HG03575 (cell line): ENCODE data around the gene SLC36A1.
A peak's percentile ranks its signal among the peaks of the same experiment; 100 is the strongest.

Experiments used
- ATAC-seq: cut with Tn5 transposase; IDR thresholded peaks from one replicate; pipeline ENCODE4 v1.9.1; 2021; ENCODE audit not compliant: unreplicated experiment, insufficient number of reproducible peaks, low FRiP score; ENCODE audit errors: extremely low read depth

The SLC36A1 gene

DNA sequence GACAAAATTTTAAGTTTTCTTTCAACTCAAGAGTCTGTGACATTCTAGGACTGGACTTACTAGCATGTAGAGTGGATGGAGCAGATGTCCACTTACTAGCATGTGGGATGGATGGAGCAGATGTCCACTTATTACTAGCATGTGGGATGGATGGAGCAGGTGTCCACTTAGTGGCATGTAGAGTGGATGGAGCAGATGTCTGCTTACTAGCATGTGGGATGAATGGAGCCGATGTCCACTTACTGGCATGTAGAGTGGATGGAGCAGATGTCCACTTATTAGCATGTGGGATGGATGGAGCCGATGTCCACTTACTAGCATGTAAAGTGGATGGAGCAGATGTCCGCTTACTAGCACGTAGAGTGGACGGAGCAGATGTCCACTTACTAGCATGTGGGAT, 2.4 kb downstream of the SLC36A1 start:
- no peak for ATAC-seq

- no peak for ATAC-seq
These were observed 3.2 kb downstream of the SLC36A1 start for GRCh38 chr5:151450605-151451004.

DNA sequence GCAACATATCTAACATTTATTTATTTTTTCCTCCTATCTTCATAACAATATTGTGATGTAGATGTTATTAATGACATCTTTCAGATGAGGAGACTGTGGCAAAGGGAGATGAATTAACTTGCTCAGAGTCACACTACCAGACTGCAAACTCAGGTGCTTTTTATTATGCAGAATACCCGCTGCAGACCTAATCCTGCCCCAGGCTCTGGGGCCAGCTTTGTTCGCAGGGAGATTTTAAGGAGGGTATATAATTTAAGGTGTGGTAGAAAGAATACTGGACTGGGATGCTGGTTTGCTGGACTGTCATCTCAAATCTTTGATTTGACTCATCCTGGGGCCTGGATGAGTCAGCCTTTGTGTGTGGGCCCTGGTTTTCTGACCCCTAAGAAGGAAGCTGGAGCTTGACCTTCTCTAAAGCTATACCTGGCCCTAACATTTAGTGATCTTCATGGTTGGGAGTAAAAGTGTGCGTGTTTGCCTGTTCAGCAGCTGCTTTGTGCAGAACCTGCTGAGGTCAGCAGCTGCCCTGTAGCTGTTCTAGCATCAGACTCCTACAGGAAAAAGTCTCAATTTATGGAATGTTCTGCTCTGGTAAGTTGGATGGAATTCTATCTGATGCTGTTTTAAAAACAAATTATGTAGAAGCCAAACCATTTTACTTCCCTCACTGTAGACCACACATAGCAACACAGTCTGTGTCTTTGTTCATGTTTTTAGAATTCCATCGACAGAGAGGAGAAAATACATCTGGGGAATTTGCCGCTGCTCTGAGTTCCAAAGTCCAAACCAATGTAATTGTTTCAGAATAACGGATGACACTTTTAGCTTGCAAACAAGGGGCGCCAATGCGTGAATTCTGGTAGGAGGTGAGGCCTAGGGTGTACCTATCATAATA, 4.5 kb downstream of the SLC36A1 start:
- peak; percentile 39 for ATAC-seq

DNA sequence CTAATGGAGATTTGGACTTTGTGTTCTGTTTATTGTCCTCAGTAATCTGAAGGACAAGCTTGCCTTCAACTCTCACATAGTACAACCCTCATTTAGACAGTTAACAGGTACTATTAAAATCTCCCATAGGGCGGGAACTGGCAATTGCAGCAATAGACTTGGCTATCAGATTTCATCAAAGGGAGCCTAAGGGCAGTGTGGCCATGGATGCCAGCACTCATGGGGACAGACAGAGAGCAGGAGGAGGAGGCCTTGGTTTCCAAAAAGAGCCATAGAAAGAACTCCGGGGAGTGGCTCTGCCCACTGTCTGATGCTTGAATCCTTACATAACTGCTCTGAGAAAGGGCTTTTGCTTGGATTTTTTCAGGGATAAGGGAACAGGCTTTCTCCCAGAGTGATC, 6.8 kb downstream of the SLC36A1 start:
- ATAC-seq = no peak

- no peak for ATAC-seq
These were observed 7.5 kb downstream of the SLC36A1 start for GRCh38 chr5:151454889-151455288.

DNA sequence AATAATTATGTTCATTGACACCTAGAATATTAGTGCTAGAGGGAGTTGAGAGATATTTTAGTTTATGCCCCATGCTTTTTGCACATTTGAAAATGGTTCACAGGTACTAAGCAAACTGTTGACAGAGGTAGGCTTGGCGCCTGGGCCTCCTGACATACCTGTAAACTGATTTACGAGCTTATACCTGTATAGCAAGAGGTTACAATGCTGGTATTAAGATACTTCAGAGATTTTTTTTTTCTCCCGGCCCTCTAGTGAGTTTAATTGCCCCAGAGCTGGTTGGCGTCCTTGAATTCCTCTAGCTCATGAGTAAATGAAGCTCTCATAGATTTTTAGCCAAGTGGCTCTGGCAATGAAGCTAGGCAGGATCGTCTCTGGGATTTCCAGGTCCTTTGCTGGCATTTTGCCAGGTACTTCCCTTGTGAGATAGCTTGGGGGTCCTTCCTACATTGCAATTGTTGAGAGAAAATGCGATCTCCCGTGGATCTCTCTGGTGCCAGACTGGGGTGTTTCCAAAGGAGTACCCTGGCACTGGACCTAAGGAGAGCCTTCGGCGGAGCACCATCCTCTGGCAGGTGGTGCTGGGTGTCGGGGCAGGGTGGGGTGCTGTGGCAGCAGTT, 9.0 kb downstream of the SLC36A1 start:
- no peak for ATAC-seq

DNA sequence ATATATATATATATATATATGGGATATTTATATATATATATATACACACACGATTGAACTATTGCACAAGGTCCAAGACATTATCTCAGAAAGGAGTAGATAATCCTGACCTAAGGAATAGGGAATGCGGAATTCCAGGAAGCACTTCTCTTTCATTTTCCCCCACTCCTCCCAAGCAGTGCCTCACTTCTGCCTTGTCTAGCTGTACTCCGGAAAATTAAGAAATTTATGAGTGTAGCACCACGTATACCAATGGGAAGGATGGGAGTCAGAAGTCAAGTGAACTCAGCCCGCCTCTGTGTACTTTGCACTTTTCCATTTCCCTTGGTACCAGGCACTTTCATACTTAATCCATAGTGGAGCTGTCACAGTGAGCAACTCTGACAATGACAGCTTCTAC, 10.9 kb downstream of the SLC36A1 start:
- no peak for ATAC-seq

DNA sequence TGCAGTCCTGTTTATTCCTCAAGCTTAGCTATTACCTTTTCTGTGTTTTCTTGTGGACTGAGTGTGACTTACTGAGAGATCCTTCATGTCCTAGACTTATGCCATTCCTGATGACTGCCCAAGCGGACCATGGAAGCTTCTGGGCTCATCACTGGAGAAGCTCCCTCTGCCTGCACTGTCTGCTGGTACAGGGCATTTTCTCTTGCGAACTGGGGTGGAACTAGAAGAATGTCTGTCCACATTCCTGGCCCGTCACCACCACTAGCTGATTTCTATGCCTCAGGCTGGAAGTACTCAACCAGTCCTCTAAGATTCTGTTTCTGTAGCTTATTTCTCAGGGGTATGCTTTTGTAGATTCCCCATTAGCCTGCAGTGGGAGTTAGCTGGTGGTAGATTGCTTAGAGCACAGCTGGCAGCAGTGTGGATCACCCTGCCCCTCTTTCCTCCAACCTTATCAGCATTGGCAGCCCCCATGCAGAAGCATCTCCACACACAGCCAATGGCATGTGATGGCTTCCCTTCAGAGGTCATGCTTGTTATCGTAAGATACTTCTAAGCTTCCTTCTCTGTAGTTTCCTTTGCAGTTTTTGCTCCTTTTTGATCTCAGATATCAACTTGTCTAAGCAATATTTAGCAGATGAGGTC, 12.4 kb downstream of the SLC36A1 start:
- ATAC-seq = no peak

- ATAC-seq = peak; percentile 93
These were observed 13.9 kb downstream of the SLC36A1 start for GRCh38 chr5:151461312-151461711.

- ATAC-seq = no peak
These were observed 16.0 kb downstream of the SLC36A1 start for GRCh38 chr5:151463137-151464029.

DNA sequence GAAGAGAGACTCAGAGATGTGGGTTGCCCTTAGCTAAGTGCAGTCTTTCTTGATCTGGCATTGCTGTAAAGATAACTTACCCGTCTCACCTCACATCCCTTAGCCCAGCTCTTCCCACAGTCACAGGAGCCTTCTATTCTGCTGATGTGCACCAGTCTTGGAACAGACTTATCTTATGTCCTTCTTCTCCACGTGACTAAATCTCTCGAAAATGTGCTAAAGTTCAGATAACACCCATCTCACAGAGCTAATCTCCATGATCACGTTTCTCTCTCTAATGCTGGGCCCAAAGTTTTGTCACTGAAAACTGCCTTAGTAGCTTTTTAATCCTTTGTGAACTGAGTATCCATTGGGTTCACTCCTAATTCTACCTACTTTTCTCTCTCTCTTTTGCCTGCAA, 16.7 kb downstream of the SLC36A1 start:
- ATAC-seq = no peak

- no peak for ATAC-seq
These were observed 18.1 kb downstream of the SLC36A1 start for GRCh38 chr5:151465476-151465875.

DNA sequence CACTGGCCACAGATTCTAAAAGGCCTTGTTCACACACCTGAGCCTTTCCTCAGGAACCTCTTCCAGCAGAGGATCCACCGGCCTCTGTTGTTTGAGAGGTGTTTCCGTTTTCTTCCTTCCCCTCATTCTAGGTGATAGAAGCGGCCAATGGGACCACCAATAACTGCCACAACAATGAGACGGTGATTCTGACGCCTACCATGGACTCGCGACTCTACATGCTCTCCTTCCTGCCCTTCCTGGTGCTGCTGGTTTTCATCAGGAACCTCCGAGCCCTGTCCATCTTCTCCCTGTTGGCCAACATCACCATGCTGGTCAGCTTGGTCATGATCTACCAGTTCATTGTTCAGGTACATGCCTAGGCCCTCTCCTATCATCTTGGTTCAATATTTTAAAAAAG, 20.2 kb downstream of the SLC36A1 start:
- ATAC-seq = no peak

- ATAC-seq = no peak
These were observed 22.0 kb downstream of the SLC36A1 start for GRCh38 chr5:151469386-151469785.

DNA sequence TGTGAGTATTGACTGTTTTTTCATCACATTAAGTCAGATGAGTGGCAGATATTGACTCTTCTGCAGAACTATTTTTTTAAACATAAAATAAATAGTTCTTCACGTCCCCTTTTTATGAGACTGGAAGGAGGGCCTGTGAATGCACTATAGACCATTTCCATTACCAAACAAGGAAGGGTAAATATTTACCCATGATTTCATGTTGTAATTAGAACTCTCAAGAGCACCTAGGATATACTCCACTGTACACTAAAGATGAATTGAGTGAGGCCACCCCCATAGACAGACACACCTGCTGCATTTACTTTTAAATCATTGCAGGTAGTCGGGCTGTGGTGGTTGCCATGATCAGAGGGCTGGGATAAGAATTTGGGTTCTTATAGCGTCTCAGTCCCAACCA, 22.6 kb downstream of the SLC36A1 start:
- ATAC-seq = no peak

- ATAC-seq = no peak
These were observed 23.0 kb downstream of the SLC36A1 start for GRCh38 chr5:151470439-151470838.

GRCh38 chr5:151471276-151471675, 23.9 kb downstream of the SLC36A1 start:
- no peak for ATAC-seq

DNA sequence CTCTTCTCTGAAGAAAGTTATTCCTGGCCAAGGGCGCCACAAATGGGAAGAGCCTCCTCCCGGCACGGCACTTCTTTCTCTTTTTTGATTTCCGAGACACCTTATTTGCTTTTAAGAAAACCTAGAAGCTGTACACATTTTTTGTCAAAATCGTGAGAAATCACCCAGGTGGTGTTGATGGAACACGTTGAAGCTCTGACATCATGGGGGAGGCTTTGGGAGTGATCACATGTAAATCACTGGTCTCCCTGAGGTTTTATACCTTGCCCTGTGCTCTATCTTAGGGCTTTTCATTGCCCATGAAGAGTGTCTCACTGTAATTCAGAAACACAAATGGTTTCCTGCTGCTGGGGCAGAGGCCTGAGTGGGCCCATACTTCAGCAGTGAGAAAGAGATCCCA, 27.4 kb downstream of the SLC36A1 start:
- ATAC-seq = no peak

DNA sequence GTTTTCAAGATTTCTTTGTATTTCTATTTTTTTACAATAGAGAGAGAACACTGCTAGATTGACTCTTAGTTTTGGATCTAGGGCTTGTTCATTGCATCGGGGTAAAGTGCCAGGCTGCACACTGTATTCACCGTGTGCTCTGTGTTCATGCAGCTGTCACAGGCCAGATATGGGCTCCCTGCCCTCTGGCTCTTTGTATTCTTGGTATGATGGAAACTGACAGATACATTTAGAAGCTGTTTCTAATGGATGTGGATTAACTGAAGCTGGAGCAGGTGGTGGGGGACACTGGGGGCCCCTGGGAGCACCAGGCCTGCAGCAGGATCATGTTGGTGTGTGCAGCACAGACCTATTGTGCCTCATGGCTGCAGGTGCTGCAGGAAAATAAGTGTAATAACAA, 28.0 kb downstream of the SLC36A1 start:
- ATAC-seq = no peak
